BJ (cell line): ENCODE results near the gene RAB29. TPM values are rescaled to one million over a fixed set of nuclear protein-coding genes. Genes with fewer than 3 reads are reported as not detected.

ENCODE experiments used
- CTCF ChIA-PET: fragments of 350-600 bp; formaldehyde crosslinking; extraction: SDS; loops from one replicate; lab custom pipeline; 2021; ENCODE audit warnings: antibody characterized with exemption, inconsistent platforms; lab: Yijun Ruan, JAX
- POLR2A ChIA-PET: fragments of 300-600 bp; sonication (Branson Sonifier 250); formaldehyde crosslinking; extraction: SDS; loops from one replicate; lab custom pipeline; 2021; ENCODE audit warnings: antibody characterized with exemption; lab: Charles Lee
- DNase-seq: peaks from one replicate; pipeline ENCODE4 v3.0.0-alpha.2; 2011; ENCODE audit warnings: low read depth
- H3K27me3 ChIP-seq: 2 replicates; pipeline ENCODE4 v1.6.0; 2011; ENCODE audit warnings: low read length; ENCODE audit not compliant: control insufficient read depth, insufficient read depth
- H3K36me3 ChIP-seq: 2 replicates; pipeline ENCODE4 v1.5.1; 2011; ENCODE audit warnings: low read length; ENCODE audit not compliant: control insufficient read depth, insufficient read depth
- H3K4me3 ChIP-seq: 2 replicates; pipeline ENCODE4 v1.5.1; 2011; ENCODE audit warnings: low read depth, mild to moderate bottlenecking, control low read depth, low read length
- polyA plus RNA-seq: library from polyadenylated mRNA; depleted of rRNA; stranded (reverse); fragments of >200 nt; gene quantifications from 2 replicates; pipeline ENCODE4 v1.2.3, GENCODE V29; 2011
- TF ChIP-seq, protein P1 (sequence below): IDR thresholded peaks from 2 replicates; pipeline ENCODE4 v1.5.1; 2011; ENCODE audit warnings: low read depth, mild to moderate bottlenecking, control low read depth, inconsistent platforms, low read length, moderate library complexity; ENCODE audit not compliant: insufficient read depth

The RAB29 gene
- polyA plus RNA-seq, 1 experiment = 12.1 TPM

DNA sequence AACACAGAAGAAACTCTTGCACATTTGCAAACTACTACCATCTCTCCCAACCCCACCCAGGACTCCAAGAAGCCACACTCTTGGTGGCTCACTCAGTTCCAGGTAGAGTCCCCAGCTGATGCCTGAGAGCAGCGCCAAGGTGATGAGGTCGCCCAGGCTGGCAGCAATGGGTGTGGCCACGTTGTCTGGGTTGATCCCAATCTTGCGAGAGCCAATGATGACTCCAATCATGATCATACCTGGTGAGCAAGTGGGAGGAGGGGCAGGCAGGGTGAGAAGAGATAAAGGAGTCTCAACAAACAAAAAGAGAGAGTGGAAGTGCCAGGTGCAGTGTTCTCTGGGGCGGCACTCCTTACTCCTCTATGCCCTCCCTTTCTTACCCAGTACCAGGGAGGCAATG lies 23.3 kb upstream of the RAB29 start:
- ChIA-PET CTCF (interaction anchor here (1.4 to 4.9 kb wide), 2 partner anchors 119 to 180 kb away, joined by 4 to 21 read pairs; no protein-coding TSS in a partner anchor), POLR2A (no interaction called here)
- TF ChIP-seq, protein P1, sequence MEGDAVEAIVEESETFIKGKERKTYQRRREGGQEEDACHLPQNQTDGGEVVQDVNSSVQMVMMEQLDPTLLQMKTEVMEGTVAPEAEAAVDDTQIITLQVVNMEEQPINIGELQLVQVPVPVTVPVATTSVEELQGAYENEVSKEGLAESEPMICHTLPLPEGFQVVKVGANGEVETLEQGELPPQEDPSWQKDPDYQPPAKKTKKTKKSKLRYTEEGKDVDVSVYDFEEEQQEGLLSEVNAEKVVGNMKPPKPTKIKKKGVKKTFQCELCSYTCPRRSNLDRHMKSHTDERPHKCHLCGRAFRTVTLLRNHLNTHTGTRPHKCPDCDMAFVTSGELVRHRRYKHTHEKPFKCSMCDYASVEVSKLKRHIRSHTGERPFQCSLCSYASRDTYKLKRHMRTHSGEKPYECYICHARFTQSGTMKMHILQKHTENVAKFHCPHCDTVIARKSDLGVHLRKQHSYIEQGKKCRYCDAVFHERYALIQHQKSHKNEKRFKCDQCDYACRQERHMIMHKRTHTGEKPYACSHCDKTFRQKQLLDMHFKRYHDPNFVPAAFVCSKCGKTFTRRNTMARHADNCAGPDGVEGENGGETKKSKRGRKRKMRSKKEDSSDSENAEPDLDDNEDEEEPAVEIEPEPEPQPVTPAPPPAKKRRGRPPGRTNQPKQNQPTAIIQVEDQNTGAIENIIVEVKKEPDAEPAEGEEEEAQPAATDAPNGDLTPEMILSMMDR = no peak
- DNase-seq = no peak
- H3K36me3 ChIP-seq = peaks cover 37% of the 10 kb centered on the region
- no peaks in the 10 kb centered on the region for H3K27me3 ChIP-seq
- no peak overlapping the region for H3K4me3 ChIP-seq

DNA sequence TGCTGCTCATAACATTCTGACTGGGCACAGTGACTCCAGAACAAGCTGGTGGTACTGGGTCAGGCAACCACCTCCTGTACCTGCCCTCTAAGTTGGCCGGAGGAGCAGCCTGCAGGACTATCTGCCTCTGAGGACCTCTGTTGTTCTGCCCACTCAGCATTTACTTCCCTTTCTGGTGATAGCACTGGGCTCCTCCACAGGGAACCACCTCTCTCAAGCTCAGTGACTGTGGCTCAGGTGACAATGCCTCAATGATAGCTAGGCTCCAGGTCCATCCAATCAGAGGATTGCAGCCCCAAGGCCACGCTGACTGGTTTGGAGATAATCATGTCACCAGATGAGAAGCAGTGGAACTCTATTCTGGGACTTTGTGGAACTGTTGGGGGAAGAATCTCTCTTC lies 21.9 kb upstream of the RAB29 start:
- DNase-seq = no peak
- Histone ChIP-seq H3K27me3 (no peaks in the 10 kb centered on the region), H3K36me3 (peaks cover 39% of the 10 kb centered on the region), H3K4me3 (no peak overlapping the region)
- ChIA-PET POLR2A (no interaction called here), CTCF (interaction anchor here (1.7 to 4.9 kb wide), 3 partner anchors 14 to 181 kb away, joined by 4 to 21 read pairs (median 4); no protein-coding TSS in a partner anchor)
- TF ChIP-seq, protein P1 = no peak

GRCh38 chr1:205794011-205794730 lies 18.9 kb upstream of the RAB29 start:
- no peaks in the 10 kb centered on the region for H3K27me3 ChIP-seq
- POLR2A ChIA-PET = no interaction called here
- CTCF ChIA-PET = interaction anchor here (1.2 to 5.4 kb wide), 6 partner anchors 11 to 186 kb away, joined by 5 to 172 read pairs (median 30); no protein-coding TSS in a partner anchor
- no peak overlapping the region for H3K4me3 ChIP-seq
- TF ChIP-seq, protein P1 = no peak
- no peak for DNase-seq
- H3K36me3 ChIP-seq = peaks cover 33% of the 10 kb centered on the region

DNA sequence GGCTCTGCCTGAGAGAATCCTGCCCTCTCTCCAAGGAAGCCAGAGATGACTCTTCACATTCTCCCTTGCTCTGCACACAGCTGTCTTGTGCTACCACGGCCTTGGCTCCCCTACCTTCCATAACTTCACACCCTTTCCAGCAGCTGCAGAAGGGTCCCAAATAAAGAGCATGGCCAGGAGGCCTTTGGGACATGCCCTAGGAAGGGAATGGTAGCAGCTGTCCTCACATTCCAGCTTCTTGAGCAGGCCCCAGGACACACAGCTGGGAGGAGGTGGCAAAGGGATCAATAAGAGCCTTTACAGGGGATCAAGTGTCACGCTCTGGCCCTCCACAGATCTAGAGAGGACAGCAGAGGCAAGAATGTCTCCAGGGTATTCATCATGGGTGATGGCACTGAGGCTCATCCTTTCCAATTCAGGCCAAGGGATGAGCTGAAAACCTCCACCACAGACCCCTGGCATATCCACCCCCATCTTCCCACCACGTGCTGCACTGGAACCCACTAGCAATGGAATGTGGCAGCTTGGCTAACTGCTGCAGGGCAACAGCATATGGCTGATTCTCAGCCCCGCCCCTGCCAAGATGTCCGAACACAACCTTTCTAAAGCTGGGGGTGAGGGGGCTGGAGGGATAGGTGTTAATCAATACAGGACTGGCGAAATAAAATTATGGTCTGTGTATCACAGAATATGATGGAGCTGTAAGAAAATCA lies 17.8 kb upstream of the RAB29 start:
- H3K36me3 ChIP-seq = peaks cover 26% of the 10 kb centered on the region
- no peak overlapping the region for H3K4me3 ChIP-seq
- CTCF ChIA-PET = interaction anchor here (1.1 to 5.4 kb wide), 15 partner anchors 12 to 313 kb away, joined by 3 to 172 read pairs (median 9); partner anchors contain the start of genes RAB29 and SLC41A1
- TF ChIP-seq, protein P1 = no peak
- no peaks in the 10 kb centered on the region for H3K27me3 ChIP-seq
- DNase-seq = no peak
- POLR2A ChIA-PET = interaction anchor here (0.6 kb wide), 1 partner anchor 707 kb away, joined by 3 read pairs; no protein-coding TSS in a partner anchor

GRCh38 chr1:205792481-205792881 lies 17.2 kb upstream of the RAB29 start:
- H3K27me3 ChIP-seq = no peaks in the 10 kb centered on the region
- ChIA-PET CTCF (interaction anchor here (0.6 to 5.4 kb wide), 35 partner anchors 8 to 317 kb away, joined by 3 to 172 read pairs (median 5); partner anchors contain the start of genes RAB29, RAB7B and SLC41A1), POLR2A (no interaction called here)
- H3K36me3 ChIP-seq = peaks cover 24% of the 10 kb centered on the region
- TF ChIP-seq, protein P1 = no peak
- no peak overlapping the region for H3K4me3 ChIP-seq
- peak; percentile 18 for DNase-seq
